ENCODE results near the gene SEPTIN5. TPM values are rescaled to one million over a fixed set of nuclear protein-coding genes. Genes with fewer than 3 reads are reported as not detected.

SEPTIN5 gene
- total RNA-seq, 1 donor from 2014 or later, result 132 TPM

GRCh38 chr22:19703869-19704268 lies 10.4 kb upstream of the SEPTIN5 start:
- DNase-seq (ENCODE audit: low spot score in 2 of 2) (no peak), FAIRE-seq (no peak)

- FAIRE-seq (no peak), DNase-seq (ENCODE audit: low spot score in 2 of 2) (no peak)
These were observed 9.8 kb upstream of the SEPTIN5 start for GRCh38 chr22:19704355-19705015.

- FAIRE-seq (no peak), DNase-seq (ENCODE audit: low spot score in 2 of 2) (no peak)
These were observed 8.9 kb upstream of the SEPTIN5 start for GRCh38 chr22:19705181-19705934.

GRCh38 chr22:19706661-19707151 lies 7.6 kb upstream of the SEPTIN5 start:
- FAIRE-seq (no peak), DNase-seq (ENCODE audit: low spot score in 2 of 2) (no peak)

- DNase-seq (ENCODE audit: low spot score in 2 of 2), result peak in 1 of 2 donors; percentile 8
- no peak for FAIRE-seq
These were observed 6.7 kb upstream of the SEPTIN5 start for GRCh38 chr22:19707347-19708290.

GRCh38 chr22:19708321-19709011 lies 5.8 kb upstream of the SEPTIN5 start:
- peak in 1 of 2 donors; percentile 1 for DNase-seq (ENCODE audit: low spot score in 2 of 2)
- FAIRE-seq, result no peak

- DNase-seq (ENCODE audit: low spot score in 2 of 2) (peak in 1 of 2 donors; percentile 39), FAIRE-seq (no peak)
These were observed 5.1 kb upstream of the SEPTIN5 start for GRCh38 chr22:19709063-19709769.

GRCh38 chr22:19710020-19710768 lies 4.1 kb upstream of the SEPTIN5 start:
- DNase-seq (ENCODE audit: low spot score in 2 of 2) (no peak), FAIRE-seq (no peak)

- DNase-seq (ENCODE audit: low spot score in 2 of 2), result no peak
- FAIRE-seq, result no peak
These were observed 3.6 kb upstream of the SEPTIN5 start for GRCh38 chr22:19710769-19711106.

GRCh38 chr22:19713245-19713644 lies 1.1 kb upstream of the SEPTIN5 start:
- DNase-seq (ENCODE audit: low spot score in 2 of 2) (no peak), FAIRE-seq (no peak)

GRCh38 chr22:19713650-19714311 lies 522 bp upstream of the SEPTIN5 start:
- FAIRE-seq (no peak), DNase-seq (ENCODE audit: low spot score in 2 of 2) (no peak)

- FAIRE-seq (no peak), DNase-seq (ENCODE audit: low spot score in 2 of 2) (no peak)
These were observed 1.1 kb downstream of the SEPTIN5 start for GRCh38 chr22:19715188-19715930.

- DNase-seq (ENCODE audit: low spot score in 2 of 2) (no peak), FAIRE-seq (no peak)
These were observed 1.9 kb downstream of the SEPTIN5 start for GRCh38 chr22:19716041-19716828.

GRCh38 chr22:19716829-19717105 lies 2.5 kb downstream of the SEPTIN5 start:
- DNase-seq (ENCODE audit: low spot score in 2 of 2) (no peak), FAIRE-seq (no peak)

GRCh38 chr22:19717181-19717580 lies 2.9 kb downstream of the SEPTIN5 start:
- FAIRE-seq, result no peak
- DNase-seq (ENCODE audit: low spot score in 2 of 2), result no peak

- peak; percentile 90 to 94 for DNase-seq (ENCODE audit: low spot score in 2 of 2)
- no peak for FAIRE-seq
These were observed 3.6 kb downstream of the SEPTIN5 start for GRCh38 chr22:19717691-19718455.

Data from frontal cortex (tissue), 4 donors.